Mucosa of descending colon (tissue), 3 donors: ENCODE results near the gene RNF123. TPM values are rescaled to one million over a fixed set of nuclear protein-coding genes. Genes with fewer than 3 reads are reported as not detected.

Experiments used
- ATAC-seq: fragments of 200-7000 bp; cut with Tn5 transposase; one replicate; pipeline ENCODE4 v1.9.1; 2020; ENCODE audit warnings: mild to moderate bottlenecking, moderate library complexity
- DNase-seq, 3 donors: peaks; one replicate each; pipeline ENCODE4 v3.0.0-alpha.2; 2020
- H3K36me3 ChIP-seq: fragments of 200-600 bp; one replicate; pipeline ENCODE4 v1.8.0; 2021; ENCODE audit warnings: low read depth, mild to moderate bottlenecking
- H3K4me1 ChIP-seq: fragments of 200-600 bp; one replicate; pipeline ENCODE4 v1.8.0; 2021; ENCODE audit warnings: low read depth, mild to moderate bottlenecking
- H3K4me3 ChIP-seq: fragments of 200-600 bp; one replicate; pipeline ENCODE4 v1.8.0; 2021; ENCODE audit warnings: mild to moderate bottlenecking
- H3K9me3 ChIP-seq: fragments of 200-600 bp; one replicate; pipeline ENCODE4 v1.8.0; 2021; ENCODE audit warnings: mild to moderate bottlenecking
- intact Hi-C, 2 donors: fragments of 100-400 bp; cut with DNase I in 1 of 2; cut with micrococcal nuclease in 1 of 2; formaldehyde crosslinking; loops; one replicate each; pipeline versions ENCODE4 v1.11.0 to v1.11.1; 2022; cut with DNase I, micrococcal nuclease
- total RNA-seq, 3 donors: library from RNA; stranded (reverse); fragmentation: NEBNext Ultra II Directional in 2 of 3; extraction: Animal tissue kit (Norgen Biotek cat#: 25700) in 2 of 3; gene quantifications; one replicate each; pipeline versions ENCODE4 v1.2.1 to v1.2.4, GENCODE V29; 2021 to 2023
- TF ChIP-seq, protein P1 (sequence below): fragments of 200-600 bp; IDR thresholded peaks from one replicate; pipeline ENCODE4 v1.8.0; 2022; ENCODE audit warnings: antibody characterized with exemption, mild to moderate bottlenecking
- donor health status: DM: no; HTN: no; CAD: no; lungs with moderate emphysema.
- donor health status: DM: no; HTN: no; CAD: no.
- donor health status: DM: no; HTN: yes; CAD: no.

RNF123 gene
- total RNA-seq, 3 donors from 2014 or later, result 45.5 to 58.1 (median 51.0) TPM

DNA sequence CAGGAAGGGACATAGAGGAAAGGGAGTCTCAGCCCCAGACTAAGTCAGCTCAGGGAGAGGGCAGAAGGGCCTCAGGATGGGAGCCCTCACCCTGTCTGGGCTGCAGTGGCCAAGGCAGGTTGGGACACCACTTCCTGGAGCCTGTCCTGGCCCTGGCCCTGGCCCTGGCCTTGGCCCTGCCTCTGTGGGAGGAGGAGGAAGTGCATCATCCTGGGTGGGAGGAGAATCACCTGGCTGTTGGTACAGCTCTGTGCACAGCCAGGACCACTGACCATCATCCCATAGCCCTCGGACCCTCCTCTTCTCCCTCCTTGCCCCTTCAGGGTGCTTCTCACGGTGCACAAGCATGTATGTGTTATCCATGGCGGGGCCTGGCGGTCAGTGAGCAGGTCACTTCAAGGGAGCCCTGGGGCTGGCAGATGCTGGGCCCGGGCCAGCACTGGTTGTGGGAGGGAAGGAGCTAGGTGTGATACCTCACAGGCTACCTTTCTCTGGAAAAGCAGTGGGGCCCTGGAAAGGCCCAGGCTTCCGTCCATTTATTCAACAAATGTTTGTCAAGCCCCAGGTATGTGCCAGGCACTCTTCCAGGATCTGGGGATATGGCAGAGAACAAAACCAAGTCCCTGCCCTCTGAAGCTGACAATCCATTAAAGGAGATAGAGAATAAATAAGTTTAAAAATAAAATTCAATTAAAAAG, 23.4 kb upstream of the RNF123 start:
- H3K4me1 ChIP-seq, result no peaks in the 10 kb centered on the region
- H3K36me3 ChIP-seq, result no peaks in the 10 kb centered on the region
- DNase-seq (no peak), ATAC-seq (peak; percentile 51)
- no peak overlapping the region for H3K4me3 ChIP-seq
- H3K9me3 ChIP-seq, result no peaks in the 10 kb centered on the region
- TF ChIP-seq, protein P1, sequence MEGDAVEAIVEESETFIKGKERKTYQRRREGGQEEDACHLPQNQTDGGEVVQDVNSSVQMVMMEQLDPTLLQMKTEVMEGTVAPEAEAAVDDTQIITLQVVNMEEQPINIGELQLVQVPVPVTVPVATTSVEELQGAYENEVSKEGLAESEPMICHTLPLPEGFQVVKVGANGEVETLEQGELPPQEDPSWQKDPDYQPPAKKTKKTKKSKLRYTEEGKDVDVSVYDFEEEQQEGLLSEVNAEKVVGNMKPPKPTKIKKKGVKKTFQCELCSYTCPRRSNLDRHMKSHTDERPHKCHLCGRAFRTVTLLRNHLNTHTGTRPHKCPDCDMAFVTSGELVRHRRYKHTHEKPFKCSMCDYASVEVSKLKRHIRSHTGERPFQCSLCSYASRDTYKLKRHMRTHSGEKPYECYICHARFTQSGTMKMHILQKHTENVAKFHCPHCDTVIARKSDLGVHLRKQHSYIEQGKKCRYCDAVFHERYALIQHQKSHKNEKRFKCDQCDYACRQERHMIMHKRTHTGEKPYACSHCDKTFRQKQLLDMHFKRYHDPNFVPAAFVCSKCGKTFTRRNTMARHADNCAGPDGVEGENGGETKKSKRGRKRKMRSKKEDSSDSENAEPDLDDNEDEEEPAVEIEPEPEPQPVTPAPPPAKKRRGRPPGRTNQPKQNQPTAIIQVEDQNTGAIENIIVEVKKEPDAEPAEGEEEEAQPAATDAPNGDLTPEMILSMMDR, result no peak
- intact Hi-C loops, result loop anchor here in 1 of 2 donors (5.0 kb wide), 1 partner anchor 124 kb away; no protein-coding TSS in a partner anchor

DNA sequence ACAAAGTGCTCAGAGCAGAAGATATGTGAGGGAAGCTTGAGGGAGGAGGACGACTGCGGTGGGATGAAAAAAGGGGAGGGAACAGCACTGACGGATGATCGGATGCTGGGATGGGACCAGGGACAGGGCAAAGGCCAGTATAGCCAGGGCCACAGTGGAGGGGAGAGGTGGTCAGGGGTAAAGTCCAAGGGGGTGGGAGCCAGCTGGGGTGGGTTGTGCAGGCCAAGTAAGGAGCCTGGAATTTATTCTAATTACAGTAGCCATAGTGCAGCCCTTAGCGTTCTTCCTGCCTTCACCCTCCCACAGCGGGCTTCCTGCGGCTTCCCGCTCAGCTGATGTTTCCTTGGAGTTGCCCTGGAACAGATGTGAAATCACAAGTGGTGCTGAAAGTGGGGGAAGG, 22.8 kb upstream of the RNF123 start:
- Histone ChIP-seq H3K9me3 (no peaks in the 10 kb centered on the region), H3K36me3 (no peaks in the 10 kb centered on the region), H3K4me1 (no peaks in the 10 kb centered on the region), H3K4me3 (no peak overlapping the region)
- TF ChIP-seq, protein P1, result no peak
- intact Hi-C loops, result loop anchor here in 1 of 2 donors (5.0 kb wide), 1 partner anchor 124 kb away; no protein-coding TSS in a partner anchor
- ATAC-seq (no peak), DNase-seq (no peak)

DNA sequence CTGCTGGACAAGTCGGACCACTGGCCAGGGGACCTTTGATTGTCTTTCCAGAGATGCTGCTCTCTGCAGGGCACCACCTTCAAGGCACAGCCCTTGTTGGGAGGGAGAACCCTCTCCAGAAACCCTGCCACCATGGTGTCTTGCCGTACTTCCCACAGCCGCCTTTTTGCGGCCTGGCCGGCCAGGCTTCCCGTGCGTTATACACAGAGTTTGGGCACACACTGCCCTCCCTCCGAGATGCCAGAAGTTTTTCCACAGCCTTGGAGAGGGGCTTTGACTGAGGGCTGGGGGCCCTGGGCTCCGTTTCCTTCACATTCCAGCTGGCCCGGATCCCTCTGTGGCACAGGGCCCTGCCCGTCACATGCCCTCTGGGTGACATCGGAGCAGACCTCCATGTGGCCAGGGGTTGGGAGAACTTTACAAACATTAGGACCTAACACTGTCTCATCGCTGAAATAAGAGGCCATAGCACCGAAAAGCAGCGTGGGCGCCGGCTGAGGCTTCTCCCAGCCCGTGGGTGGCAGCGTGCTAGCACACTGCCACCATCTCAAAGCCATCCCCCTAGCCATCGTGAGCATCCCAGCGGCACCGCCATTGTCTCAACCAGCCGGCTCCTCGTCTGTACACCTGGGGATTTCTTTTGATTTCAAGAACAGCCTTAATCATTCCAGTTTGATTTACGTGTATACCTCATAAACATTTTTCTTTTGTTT, 21.5 kb upstream of the RNF123 start:
- intact Hi-C loops, result loop anchor here in 1 of 2 donors (5.0 kb wide), 1 partner anchor 126 kb away; no protein-coding TSS in a partner anchor
- Histone ChIP-seq H3K36me3 (no peaks in the 10 kb centered on the region), H3K4me3 (no peak overlapping the region), H3K9me3 (no peaks in the 10 kb centered on the region), H3K4me1 (no peaks in the 10 kb centered on the region)
- DNase-seq, result no peak
- TF ChIP-seq, protein P1, result no peak
- ATAC-seq, result no peak

DNA sequence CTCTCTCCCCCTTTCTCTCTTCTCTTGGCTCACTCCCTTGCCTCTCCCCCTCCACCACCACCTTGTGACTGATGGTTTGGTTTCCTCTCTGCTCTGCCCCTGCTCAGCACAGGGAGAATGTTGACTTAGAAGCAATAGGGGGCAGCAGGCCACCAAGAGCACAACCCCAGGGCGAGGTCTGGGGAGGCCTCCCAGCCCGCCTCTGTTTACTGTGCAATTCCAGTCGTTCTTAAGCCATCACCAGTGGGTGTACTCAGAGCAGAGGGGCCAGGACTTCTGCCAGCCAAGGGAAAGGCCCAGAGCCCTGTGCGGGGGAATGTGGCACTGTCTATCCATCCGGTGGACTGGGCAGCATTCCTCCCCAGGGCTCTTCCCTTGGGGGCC, 21.0 kb upstream of the RNF123 start:
- no peaks in the 10 kb centered on the region for H3K36me3 ChIP-seq
- TF ChIP-seq, protein P1, result no peak
- H3K4me1 ChIP-seq, result peaks cover 5% of the 10 kb centered on the region
- H3K4me3 ChIP-seq, result no peak overlapping the region
- no peaks in the 10 kb centered on the region for H3K9me3 ChIP-seq
- no peak for ATAC-seq
- intact Hi-C loops, result loop anchor here in 1 of 2 donors (5.0 kb wide), 1 partner anchor 126 kb away; no protein-coding TSS in a partner anchor
- DNase-seq, result no peak

DNA sequence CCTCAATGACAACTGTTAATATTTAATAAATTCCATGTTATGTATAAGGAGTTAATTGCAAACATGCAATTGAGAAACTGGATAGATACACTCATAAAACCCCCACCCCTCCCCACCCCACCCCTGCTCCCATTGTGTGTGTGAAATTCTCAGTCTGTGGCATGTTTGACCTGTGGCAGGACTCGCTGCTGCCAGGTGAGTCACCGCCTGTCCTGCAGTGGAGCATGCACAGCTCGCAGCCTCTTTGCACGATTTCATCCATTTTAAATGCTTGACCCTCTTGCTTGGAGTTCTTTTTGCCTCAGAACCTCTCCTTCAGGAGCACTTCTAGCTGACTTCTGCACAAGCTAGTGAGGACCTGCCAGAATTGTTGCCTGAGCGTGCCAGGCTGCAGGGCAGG, 20.5 kb upstream of the RNF123 start:
- TF ChIP-seq, protein P1, result no peak
- no peak for DNase-seq
- Histone ChIP-seq H3K4me3 (no peak overlapping the region), H3K9me3 (no peaks in the 10 kb centered on the region), H3K36me3 (no peaks in the 10 kb centered on the region), H3K4me1 (peaks cover 6% of the 10 kb centered on the region)
- intact Hi-C loops, result loop anchor here in 1 of 2 donors (5.0 kb wide), 1 partner anchor 127 kb away; no protein-coding TSS in a partner anchor
- ATAC-seq, result no peak
